Endometrial microvascular endothelial cells (primary cell): ENCODE results near the gene RUFY4. TPM values are rescaled to one million over a fixed set of nuclear protein-coding genes. Genes with fewer than 3 reads are reported as not detected.

Source experiments
- in situ Hi-C: cut with HindIII; loops from 2 replicates; pipeline ENCODE4 v1.10.0; 2017; ENCODE audit warnings: low sequenced_read_pairs, low pct_unique_long_range_greater_than_20kb; ENCODE audit errors: inconsistent ontology term
- total RNA-seq: library from RNA; depleted of rRNA; stranded (reverse); fragments of >200 nt; gene quantifications from one replicate; pipeline ENCODE4 v1.2.3, GENCODE V29; 2015; ENCODE audit errors: inconsistent ontology term

RUFY4 gene
- total RNA-seq, 1 donor from 2014 or later, result not detected

GRCh38 chr2:218046238-218046637 lies 22.8 kb upstream of the RUFY4 start:
- in situ Hi-C loops, result no loop called here

- in situ Hi-C loops, result no loop called here
Observed at GRCh38 chr2:218047536-218048225, 21.4 kb upstream of the RUFY4 start.

GRCh38 chr2:218051903-218052302 lies 17.1 kb upstream of the RUFY4 start:
- in situ Hi-C loops, result no loop called here

GRCh38 chr2:218059289-218059688 lies 9.8 kb upstream of the RUFY4 start:
- in situ Hi-C loops, result no loop called here

GRCh38 chr2:218060118-218060517 lies 8.9 kb upstream of the RUFY4 start:
- in situ Hi-C loops, result no loop called here

GRCh38 chr2:218060950-218061660 lies 7.9 kb upstream of the RUFY4 start:
- in situ Hi-C loops, result no loop called here

GRCh38 chr2:218063486-218063885 lies 5.6 kb upstream of the RUFY4 start:
- in situ Hi-C loops, result no loop called here

GRCh38 chr2:218063896-218064295 lies 5.2 kb upstream of the RUFY4 start:
- in situ Hi-C loops, result no loop called here

- in situ Hi-C loops, result no loop called here
Observed at GRCh38 chr2:218065239-218066006, 3.6 kb upstream of the RUFY4 start.

- in situ Hi-C loops, result no loop called here
Observed at GRCh38 chr2:218066926-218067515, 2.0 kb upstream of the RUFY4 start.

- in situ Hi-C loops, result no loop called here
Observed at GRCh38 chr2:218067523-218067922, 1.5 kb upstream of the RUFY4 start.

GRCh38 chr2:218069606-218070300 lies 700 bp downstream of the RUFY4 start:
- in situ Hi-C loops, result no loop called here

GRCh38 chr2:218070587-218070986 lies 1.5 kb downstream of the RUFY4 start:
- in situ Hi-C loops, result no loop called here

GRCh38 chr2:218071218-218071937 lies 2.3 kb downstream of the RUFY4 start:
- in situ Hi-C loops, result no loop called here

GRCh38 chr2:218072002-218072401 lies 2.9 kb downstream of the RUFY4 start:
- in situ Hi-C loops, result no loop called here

- in situ Hi-C loops, result no loop called here
Observed at GRCh38 chr2:218072478-218073024, 3.5 kb downstream of the RUFY4 start.

- in situ Hi-C loops, result no loop called here
Observed at GRCh38 chr2:218073185-218073584, 4.1 kb downstream of the RUFY4 start.

GRCh38 chr2:218074031-218074430 lies 5.0 kb downstream of the RUFY4 start:
- in situ Hi-C loops, result no loop called here
